LNCaP clone FGC (cell line): Measurements from ENCODE around the gene CTSL.

ENCODE experiments used
- DNase-seq: peaks from one replicate; pipeline ENCODE4 v3.0.0-alpha.2; 2011; ENCODE audit warnings: low read depth
- H3K4me3 ChIP-seq: 2 replicates; pipeline ENCODE4 v1.5.1; 2011; ENCODE audit warnings: mild to moderate bottlenecking, low read depth, low read length, control low read depth
- TF ChIP-seq, protein P1 (sequence below): IDR thresholded peaks from 2 replicates; pipeline ENCODE4 v1.5.1; 2012; ENCODE audit warnings: mild to moderate bottlenecking; ENCODE audit not compliant: control insufficient read depth, insufficient read depth; ENCODE audit errors: extremely low read depth

The CTSL gene

GRCh38 chr9:87713988-87714330, 12.0 kb upstream of the CTSL start:
- no peak overlapping the region for H3K4me3 ChIP-seq
- TF ChIP-seq, protein P1, sequence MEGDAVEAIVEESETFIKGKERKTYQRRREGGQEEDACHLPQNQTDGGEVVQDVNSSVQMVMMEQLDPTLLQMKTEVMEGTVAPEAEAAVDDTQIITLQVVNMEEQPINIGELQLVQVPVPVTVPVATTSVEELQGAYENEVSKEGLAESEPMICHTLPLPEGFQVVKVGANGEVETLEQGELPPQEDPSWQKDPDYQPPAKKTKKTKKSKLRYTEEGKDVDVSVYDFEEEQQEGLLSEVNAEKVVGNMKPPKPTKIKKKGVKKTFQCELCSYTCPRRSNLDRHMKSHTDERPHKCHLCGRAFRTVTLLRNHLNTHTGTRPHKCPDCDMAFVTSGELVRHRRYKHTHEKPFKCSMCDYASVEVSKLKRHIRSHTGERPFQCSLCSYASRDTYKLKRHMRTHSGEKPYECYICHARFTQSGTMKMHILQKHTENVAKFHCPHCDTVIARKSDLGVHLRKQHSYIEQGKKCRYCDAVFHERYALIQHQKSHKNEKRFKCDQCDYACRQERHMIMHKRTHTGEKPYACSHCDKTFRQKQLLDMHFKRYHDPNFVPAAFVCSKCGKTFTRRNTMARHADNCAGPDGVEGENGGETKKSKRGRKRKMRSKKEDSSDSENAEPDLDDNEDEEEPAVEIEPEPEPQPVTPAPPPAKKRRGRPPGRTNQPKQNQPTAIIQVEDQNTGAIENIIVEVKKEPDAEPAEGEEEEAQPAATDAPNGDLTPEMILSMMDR = no peak

DNA sequence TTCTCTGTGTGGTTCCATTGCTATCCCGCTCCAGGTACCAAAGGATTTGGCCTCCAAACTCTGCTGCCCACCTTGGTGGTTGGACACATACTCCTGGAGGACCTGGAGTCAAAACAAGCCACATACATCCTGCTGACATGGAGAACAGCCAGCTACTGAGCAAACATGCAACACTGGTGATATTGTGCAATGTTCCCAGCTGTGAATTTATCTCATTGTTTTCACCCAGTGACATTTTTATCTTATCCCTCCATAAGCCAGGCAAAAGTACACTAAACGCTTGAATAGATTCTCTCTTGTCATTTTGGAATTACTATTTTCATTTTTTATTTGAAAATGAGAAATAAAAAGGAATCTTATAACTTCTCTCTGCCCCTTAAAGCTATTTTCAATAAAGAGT, 11.1 kb upstream of the CTSL start:
- TF ChIP-seq, protein P1 = no peak
- no peak overlapping the region for H3K4me3 ChIP-seq
- DNase-seq = peak; percentile 78

More at GRCh38 chr9:87713988-87714330, 12.0 kb upstream of the CTSL start:
- no peak for DNase-seq

GRCh38 chr9:87716141-87716540, 9.8 kb upstream of the CTSL start:
- H3K4me3 ChIP-seq = no peak overlapping the region
- DNase-seq = no peak

GRCh38 chr9:87717456-87717855, 8.5 kb upstream of the CTSL start:
- TF ChIP-seq, protein P1 = no peak
- DNase-seq = no peak
- H3K4me3 ChIP-seq = no peak overlapping the region

More at GRCh38 chr9:87716141-87716540, 9.8 kb upstream of the CTSL start:
- TF ChIP-seq, protein P1 = no peak

- DNase-seq = no peak
- TF ChIP-seq, protein P1 = no peak
- no peak overlapping the region for H3K4me3 ChIP-seq
Observed at GRCh38 chr9:87718231-87718630, 7.7 kb upstream of the CTSL start.

DNA sequence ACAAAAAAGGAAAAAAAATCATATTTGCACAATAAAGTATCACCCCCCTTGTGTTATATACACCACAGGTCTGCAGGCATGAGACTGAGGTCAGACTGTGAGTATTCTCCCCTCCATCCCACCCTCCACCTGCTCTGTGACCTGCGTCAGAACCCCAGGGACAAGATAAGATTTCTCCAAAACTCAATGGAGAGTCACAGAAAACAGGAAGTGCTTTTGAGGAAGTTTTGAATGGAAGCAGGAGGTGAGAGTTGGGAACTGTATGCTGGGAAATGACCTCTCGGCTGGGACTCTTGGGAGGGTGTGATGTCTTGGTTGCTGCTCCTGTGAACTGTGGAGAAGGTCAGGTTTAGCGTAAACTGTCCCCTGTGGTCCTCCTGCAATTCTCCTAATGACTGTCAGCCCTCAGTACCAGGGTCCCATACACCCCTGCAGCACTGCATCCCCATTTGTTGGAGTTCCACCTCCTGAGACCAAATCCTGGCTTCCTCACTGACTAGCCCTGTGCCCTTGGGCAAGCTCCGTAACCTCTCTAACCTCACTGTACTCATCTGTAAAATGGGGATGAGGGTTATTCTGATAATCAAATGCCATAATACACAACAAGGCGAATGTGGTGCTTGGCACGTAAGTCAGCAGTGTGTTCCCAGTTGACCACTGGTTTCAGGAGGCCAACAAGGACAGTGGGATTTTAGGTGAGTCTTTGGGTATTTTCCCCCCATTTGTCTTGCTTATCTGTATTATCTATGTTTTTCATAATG, 6.9 kb upstream of the CTSL start:
- DNase-seq = no peak
- TF ChIP-seq, protein P1 = no peak
- H3K4me3 ChIP-seq = no peak overlapping the region

DNA sequence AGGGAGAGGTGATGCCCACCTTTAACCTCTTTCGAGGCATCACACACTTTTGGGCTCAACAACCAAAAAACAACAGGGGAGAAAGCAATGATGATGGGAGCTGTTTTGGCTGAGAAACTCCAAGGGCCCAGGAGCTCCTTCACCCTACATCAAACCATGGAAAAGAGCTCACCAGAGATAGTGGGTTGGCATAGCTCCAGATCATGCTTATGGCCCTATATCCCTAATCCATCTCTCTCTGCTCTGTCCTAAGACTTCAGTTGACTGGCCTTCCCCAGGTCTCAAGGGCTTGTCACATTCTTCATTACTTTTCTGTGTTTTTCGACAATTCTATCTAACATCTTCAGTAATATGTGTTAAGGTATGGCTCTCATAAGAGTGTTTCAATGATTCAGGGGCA, 5.7 kb upstream of the CTSL start:
- TF ChIP-seq, protein P1 = no peak
- DNase-seq = no peak

More for the DNA sequence above, 5.7 kb upstream of the CTSL start:
- no peak overlapping the region for H3K4me3 ChIP-seq
